Activated T-cell treated with anti-CD3 and anti-CD28 coated beads, Interleukin-2, amount 50 U/mL, for 72 hours (primary cell): ENCODE results near the gene DOCK9. TPM values are rescaled to one million over a fixed set of nuclear protein-coding genes. Genes with fewer than 3 reads are reported as not detected.

Experiments used
- ATAC-seq, 2 donors: fragments of 150-1000 bp; cut with Tn5 transposase; replicated peaks in 1 of 2; 2 replicates each; pipeline ENCODE4 v1.10.0; 2021; ENCODE audit warnings: moderate library complexity in 2 of 2, mild to moderate bottlenecking in 1 of 2
- DNase-seq, 2 donors: peaks; one replicate each; pipeline ENCODE4 v3.0.0; 2021 to 2022; ENCODE audit warnings: mixed read lengths in 1 of 2
- H3K27ac Mint-ChIP-seq: one replicate; pipeline ENCODE4 v1.8.0; 2022; ENCODE audit warnings: mild to moderate bottlenecking, moderate library complexity, mixed read lengths
- H3K27me3 Mint-ChIP-seq: one replicate; pipeline ENCODE4 v1.8.0; 2022; ENCODE audit warnings: low read depth, mixed read lengths
- H3K36me3 Mint-ChIP-seq, 2 donors: one replicate each; pipeline ENCODE4 v1.8.0; 2022; ENCODE audit warnings: mixed read lengths in 2 of 2, mild to moderate bottlenecking in 1 of 2; ENCODE audit not compliant: insufficient read depth in 2 of 2
- H3K4me1 Mint-ChIP-seq: one replicate; pipeline ENCODE4 v1.8.0; 2022; ENCODE audit warnings: low read depth, mixed read lengths
- H3K4me3 Mint-ChIP-seq, 2 donors: one replicate each; pipeline ENCODE4 v1.8.0; 2022; ENCODE audit warnings: mild to moderate bottlenecking in 2 of 2, mixed read lengths in 2 of 2, moderate library complexity in 2 of 2
- H3K9me3 Mint-ChIP-seq, 2 donors: one replicate each; pipeline ENCODE4 v1.8.0; 2022; ENCODE audit warnings: mixed read lengths in 2 of 2
- total RNA-seq, 2 donors: library from RNA; stranded (reverse); gene quantifications; one replicate each; pipeline ENCODE4 v1.2.3, GENCODE V29; 2022

DOCK9 gene
- total RNA-seq, 2 donors from 2014 or later, result 51.6 to 71.5 TPM

DNA sequence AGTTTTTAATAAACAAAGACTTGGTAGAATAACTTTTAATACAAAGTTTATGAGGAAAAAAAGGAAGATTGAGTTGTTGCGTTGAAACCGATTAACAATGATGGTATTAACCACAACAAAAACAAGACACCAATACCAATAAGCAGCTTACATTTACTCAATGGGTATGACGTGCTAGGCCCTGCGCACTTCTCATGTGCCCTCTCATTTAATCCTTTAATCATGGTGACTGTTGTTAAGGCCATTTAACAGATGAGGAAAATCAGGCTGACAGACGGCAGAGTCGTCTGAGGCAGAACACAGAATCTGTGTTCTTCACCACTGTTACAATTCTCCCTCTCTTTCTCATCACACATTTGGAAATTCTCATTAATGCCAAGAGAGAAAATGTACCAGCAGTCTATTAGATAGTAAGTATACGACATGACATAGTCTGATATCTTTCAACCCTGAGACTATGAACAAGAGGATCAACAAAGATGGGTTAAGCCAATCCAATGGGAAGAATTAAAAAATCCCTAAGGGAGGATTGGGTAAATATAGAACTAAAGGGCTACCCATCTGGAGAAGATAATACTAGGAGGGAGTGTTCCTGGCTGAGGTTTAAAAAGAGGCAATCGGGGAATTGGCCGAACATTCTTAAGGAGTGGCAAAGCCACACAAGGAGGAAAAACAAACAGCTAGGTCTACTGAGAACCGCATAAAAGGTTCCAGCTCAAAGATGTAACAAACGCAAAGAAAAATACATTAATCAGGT is 54.0 kb downstream of the DOCK9 start:
- H3K27me3 Mint-ChIP-seq, result no peaks in the 10 kb centered on the region
- H3K9me3 Mint-ChIP-seq, result no peaks in the 10 kb centered on the region

DNA sequence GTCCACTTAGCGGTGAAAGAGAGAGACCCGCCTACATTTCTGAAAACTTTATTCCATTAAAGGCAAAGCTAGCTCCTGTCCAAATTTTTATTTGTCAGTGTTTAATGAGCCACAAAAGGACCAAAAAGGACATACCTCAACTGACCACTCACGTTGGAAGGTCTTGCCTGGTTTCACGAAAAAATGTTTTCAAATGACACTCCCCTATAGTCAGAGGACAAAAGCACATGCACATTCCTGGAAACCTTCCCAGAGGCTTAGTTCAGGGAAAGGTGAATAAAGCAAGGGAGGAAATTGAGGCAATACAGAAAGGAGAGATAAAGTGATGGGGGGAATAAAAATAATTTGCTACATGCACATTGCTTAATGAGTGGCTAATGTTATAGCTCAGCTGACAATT is 55.6 kb downstream of the DOCK9 start:
- H3K4me1 Mint-ChIP-seq, result peaks cover 36% of the 10 kb centered on the region
- H3K4me3 Mint-ChIP-seq, result no peak overlapping the region
- H3K27me3 Mint-ChIP-seq, result no peaks in the 10 kb centered on the region
- ATAC-seq, result no peak
- DNase-seq, result no peak
- peaks cover 8 to 10% of the 10 kb centered on the region in 2 donors for H3K36me3 Mint-ChIP-seq
- H3K27ac Mint-ChIP-seq, result no peak overlapping the region
- H3K9me3 Mint-ChIP-seq, result no peaks in the 10 kb centered on the region

More for the DNA sequence above, 54.0 kb downstream of the DOCK9 start:
- no peak for DNase-seq
- H3K4me1 Mint-ChIP-seq, result peaks cover 23% of the 10 kb centered on the region
- H3K4me3 Mint-ChIP-seq, result no peak overlapping the region
- H3K27ac Mint-ChIP-seq, result no peak overlapping the region
- H3K36me3 Mint-ChIP-seq, result peaks cover 3 to 10% of the 10 kb centered on the region in 2 donors
- ATAC-seq, result no peak

DNA sequence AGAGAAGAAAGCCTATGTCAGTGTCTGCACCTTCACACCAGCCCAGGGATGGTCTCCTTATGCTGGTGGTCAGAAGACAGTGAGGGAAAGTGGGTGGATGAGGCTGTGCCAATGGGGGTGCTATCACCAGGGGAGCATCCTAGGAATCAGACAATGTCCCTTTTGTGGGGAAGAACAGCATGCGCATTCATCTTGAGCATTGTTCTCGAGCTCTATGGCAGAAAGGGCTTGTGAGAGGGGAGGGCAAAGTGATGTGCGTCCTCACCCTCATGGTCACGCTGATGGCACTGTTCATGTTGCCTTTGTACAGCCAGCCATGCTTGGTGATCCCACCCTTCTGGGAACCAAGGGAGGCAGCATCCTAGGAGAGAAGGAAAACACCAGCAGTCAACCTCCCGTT is 56.1 kb downstream of the DOCK9 start:
- H3K27ac Mint-ChIP-seq, result no peak overlapping the region
- peaks cover 8 to 10% of the 10 kb centered on the region in 2 donors for H3K36me3 Mint-ChIP-seq
- H3K27me3 Mint-ChIP-seq, result no peaks in the 10 kb centered on the region
- DNase-seq (no peak), ATAC-seq (no peak)
- H3K4me3 Mint-ChIP-seq, result no peak overlapping the region
- H3K4me1 Mint-ChIP-seq, result peaks cover 36% of the 10 kb centered on the region
- H3K9me3 Mint-ChIP-seq, result no peaks in the 10 kb centered on the region

DNA sequence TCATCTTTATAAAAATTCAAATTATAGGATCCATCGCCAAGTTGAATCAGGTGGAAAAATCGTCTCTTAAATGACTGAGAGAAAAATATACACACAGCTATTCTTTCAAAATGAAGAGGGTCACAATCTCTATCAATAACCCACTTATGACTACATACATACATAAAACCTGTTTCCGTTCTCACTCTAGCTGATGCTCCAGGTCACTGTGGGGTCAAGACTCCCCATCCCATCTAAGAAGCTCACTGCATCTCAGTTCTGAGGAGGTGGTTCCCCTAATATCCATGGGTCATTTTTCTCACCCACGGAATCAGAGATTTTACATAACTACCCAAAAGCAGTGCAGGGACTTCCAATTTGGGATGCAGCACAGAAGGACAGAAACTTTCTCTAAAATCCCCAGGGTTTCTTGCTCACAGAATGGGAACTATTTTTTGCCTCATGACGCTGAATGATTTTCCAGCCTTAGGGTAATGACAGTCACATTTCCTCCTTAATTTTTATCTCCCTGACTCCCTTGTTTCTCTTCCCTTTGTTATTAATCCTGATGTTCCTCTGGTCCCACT is 56.8 kb downstream of the DOCK9 start:
- DNase-seq (no peak), ATAC-seq (no peak)
- Mint-ChIP-seq H3K36me3 (peaks cover 8 to 10% of the 10 kb centered on the region in 2 donors), H3K27ac (no peak overlapping the region), H3K4me3 (no peak overlapping the region), H3K9me3 (no peaks in the 10 kb centered on the region), H3K27me3 (no peaks in the 10 kb centered on the region), H3K4me1 (peaks cover 40% of the 10 kb centered on the region)

DNA sequence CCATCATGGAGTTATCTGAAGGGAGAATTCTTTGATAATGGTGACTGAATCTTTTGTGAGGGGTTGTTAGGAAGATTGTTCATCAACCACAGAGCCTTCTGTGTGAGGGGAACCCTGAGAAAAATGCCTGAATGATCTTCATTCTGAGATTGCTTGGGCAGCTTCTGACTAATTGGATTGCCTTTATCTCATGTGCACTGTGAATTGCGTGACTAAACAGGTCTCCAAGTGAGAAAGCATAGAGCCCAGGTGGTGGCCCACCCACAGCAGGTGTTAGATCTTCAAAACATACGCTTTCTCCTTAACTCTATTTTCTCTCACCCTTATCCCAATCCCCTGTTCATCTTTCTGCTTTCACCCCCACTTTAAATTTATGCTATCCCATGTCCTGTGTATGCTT is 58.3 kb downstream of the DOCK9 start:
- Mint-ChIP-seq H3K27me3 (no peaks in the 10 kb centered on the region), H3K9me3 (no peaks in the 10 kb centered on the region)

DNA sequence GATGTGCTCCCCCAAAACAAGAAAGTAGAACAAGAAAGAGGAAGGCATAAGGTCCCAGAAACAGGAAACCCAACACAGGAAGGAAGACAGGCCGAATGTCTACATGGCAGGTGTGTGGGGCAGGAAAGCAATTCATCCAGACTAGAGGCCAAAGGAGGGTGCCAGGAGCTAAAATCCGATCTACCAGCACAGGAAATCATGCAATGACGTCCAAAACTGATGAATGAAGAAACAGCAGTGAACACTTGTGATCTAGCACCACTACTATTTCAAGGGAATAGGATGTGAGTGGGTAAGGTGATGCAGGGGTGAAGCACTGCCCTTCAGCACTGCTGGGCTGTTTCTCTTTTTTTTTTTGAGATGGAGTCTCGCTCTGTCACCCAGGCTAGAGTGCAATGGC is 59.1 kb downstream of the DOCK9 start:
- H3K27me3 Mint-ChIP-seq, result no peaks in the 10 kb centered on the region
- peaks cover 45% of the 10 kb centered on the region for H3K4me1 Mint-ChIP-seq
- ATAC-seq (no peak), DNase-seq (no peak)
- H3K27ac Mint-ChIP-seq, result peak overlapping the region; percentile 36
- peaks cover 10 to 11% of the 10 kb centered on the region in 2 donors for H3K36me3 Mint-ChIP-seq
- H3K9me3 Mint-ChIP-seq, result no peaks in the 10 kb centered on the region
- peak overlapping the region; percentile 20 to 52 for H3K4me3 Mint-ChIP-seq

More for the DNA sequence above, 58.3 kb downstream of the DOCK9 start:
- H3K36me3 Mint-ChIP-seq, result peaks cover 10 to 11% of the 10 kb centered on the region in 2 donors
- peak overlapping the region; percentile 33 for H3K27ac Mint-ChIP-seq
- peaks cover 46% of the 10 kb centered on the region for H3K4me1 Mint-ChIP-seq
- peak overlapping the region; percentile 20 to 28 for H3K4me3 Mint-ChIP-seq
- ATAC-seq (peak; percentile 94 to 96), DNase-seq (peak; percentile 34 to 64)

DNA sequence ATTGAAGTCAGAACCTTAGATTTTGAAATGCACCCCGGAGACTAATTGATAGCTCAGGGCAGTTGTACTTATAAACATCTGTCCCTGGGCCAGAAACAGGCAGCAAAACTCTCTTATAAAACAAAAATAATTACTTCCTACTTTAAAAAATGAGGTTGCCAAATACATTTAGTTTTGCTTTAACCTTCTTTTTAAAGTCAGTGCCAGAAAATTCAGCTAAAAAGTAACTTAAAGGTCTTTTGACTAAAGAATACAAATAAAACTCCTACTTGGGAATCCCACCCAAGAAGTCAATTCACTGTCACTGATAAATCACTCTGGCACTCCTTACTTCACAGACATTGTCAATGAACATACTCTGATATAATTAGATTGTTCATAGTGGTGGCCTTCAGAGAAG is 60.7 kb downstream of the DOCK9 start:
- Mint-ChIP-seq H3K27ac (no peak overlapping the region), H3K9me3 (no peaks in the 10 kb centered on the region), H3K27me3 (no peaks in the 10 kb centered on the region), H3K4me1 (peaks cover 45% of the 10 kb centered on the region), H3K36me3 (peaks cover 8 to 11% of the 10 kb centered on the region in 2 donors), H3K4me3 (no peak overlapping the region)
- DNase-seq (no peak), ATAC-seq (no peak)

DNA sequence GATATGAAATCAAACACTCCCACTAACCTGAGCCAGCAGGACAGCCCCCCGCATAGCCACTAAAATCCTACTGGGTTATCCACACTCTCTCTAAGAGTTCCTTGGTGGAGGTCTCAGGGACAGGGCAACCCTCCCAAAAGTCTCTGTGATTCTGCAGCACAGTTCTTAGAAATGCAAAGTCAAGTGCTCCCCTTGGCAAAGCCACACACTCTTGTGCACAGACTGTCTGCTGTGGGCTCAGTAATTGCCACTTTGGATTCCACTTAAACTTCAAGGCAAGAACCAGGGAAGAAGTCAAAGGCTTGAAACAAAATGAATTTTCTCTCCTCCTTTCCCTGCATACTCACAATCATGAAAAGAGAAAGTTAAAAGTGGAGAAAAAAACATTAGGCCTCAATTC is 61.5 kb downstream of the DOCK9 start:
- Mint-ChIP-seq H3K36me3 (peaks cover 2 to 9% of the 10 kb centered on the region in 2 donors), H3K4me3 (no peak overlapping the region), H3K9me3 (no peaks in the 10 kb centered on the region), H3K27me3 (no peaks in the 10 kb centered on the region), H3K27ac (no peak overlapping the region), H3K4me1 (peaks cover 45% of the 10 kb centered on the region)
- no peak for DNase-seq
- ATAC-seq, result no peak

DNA sequence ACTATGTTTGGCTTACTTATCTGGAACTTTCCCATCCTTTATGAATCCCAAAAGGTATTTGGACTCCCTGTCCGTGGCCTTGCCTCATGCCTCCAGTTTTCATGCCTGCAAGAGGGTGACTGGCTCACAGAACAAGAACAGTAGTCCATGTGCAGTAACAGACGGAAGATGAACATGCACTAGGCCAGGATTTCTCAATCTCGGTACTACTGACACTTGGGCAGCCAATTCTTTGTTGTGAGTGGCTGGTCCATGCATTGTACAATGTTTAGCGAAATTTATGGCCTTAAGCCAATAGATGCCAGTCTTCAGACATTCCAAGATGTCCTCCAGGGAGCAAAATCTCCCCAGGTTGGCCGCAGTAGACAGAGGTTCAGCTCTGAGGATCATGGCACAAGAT is 61.9 kb downstream of the DOCK9 start:
- H3K27me3 Mint-ChIP-seq, result no peaks in the 10 kb centered on the region
- no peak for DNase-seq
- H3K36me3 Mint-ChIP-seq, result peaks cover 2 to 8% of the 10 kb centered on the region in 2 donors
- H3K27ac Mint-ChIP-seq, result no peak overlapping the region
- no peaks in the 10 kb centered on the region for H3K9me3 Mint-ChIP-seq
- no peak overlapping the region for H3K4me3 Mint-ChIP-seq
- no peak for ATAC-seq
- H3K4me1 Mint-ChIP-seq, result peaks cover 48% of the 10 kb centered on the region

DNA sequence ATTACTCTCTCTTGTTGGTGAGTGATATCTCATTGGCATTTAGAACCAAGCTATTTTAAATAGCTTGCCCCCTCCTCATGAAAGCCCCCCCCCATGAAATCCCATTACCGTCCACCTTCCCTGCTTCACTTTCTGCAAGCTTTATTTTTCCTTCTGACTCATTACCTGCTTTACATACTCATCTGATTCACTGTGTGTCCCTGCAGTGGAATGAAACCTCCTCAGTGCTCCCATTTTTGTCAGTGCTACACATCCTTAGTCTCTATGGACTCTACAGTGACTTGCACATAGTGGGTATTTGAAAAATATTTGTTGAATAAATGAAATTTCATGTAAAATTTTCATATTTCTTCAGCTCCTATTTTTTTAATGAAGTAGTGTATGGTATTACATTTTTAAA is 62.3 kb downstream of the DOCK9 start:
- Mint-ChIP-seq H3K27ac (no peak overlapping the region), H3K4me1 (peaks cover 51% of the 10 kb centered on the region)

DNA sequence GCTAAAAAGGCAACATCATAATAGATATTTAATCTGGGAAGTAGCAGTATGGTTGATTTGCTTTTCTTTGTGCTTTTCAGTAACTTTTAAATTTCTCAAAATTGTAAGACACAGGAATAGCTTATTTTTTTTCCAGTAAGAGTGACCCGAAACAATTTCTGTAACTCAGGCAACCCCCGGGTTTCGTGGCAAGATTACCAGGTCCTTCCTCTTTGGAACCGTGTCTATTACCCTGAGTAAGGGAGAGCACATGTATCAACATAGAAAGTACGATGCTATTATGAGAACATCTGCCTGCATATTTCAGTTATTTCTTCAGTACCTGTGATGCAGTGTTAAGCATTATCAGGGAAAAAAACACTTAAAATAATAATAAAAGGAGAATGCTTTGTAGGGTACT is 64.1 kb downstream of the DOCK9 start:
- H3K27ac Mint-ChIP-seq, result no peak overlapping the region
- H3K4me3 Mint-ChIP-seq, result no peak overlapping the region
- DNase-seq, result no peak
- peaks cover 2 to 7% of the 10 kb centered on the region in 2 donors for H3K36me3 Mint-ChIP-seq
- no peaks in the 10 kb centered on the region for H3K27me3 Mint-ChIP-seq
- H3K4me1 Mint-ChIP-seq, result peaks cover 51% of the 10 kb centered on the region
- no peak for ATAC-seq
- no peaks in the 10 kb centered on the region for H3K9me3 Mint-ChIP-seq

More for the DNA sequence above, 62.3 kb downstream of the DOCK9 start:
- DNase-seq, result no peak
- no peak overlapping the region for H3K4me3 Mint-ChIP-seq
- ATAC-seq, result no peak
- no peaks in the 10 kb centered on the region for H3K9me3 Mint-ChIP-seq
- H3K36me3 Mint-ChIP-seq, result peaks cover 2 to 8% of the 10 kb centered on the region in 2 donors
- no peaks in the 10 kb centered on the region for H3K27me3 Mint-ChIP-seq

DNA sequence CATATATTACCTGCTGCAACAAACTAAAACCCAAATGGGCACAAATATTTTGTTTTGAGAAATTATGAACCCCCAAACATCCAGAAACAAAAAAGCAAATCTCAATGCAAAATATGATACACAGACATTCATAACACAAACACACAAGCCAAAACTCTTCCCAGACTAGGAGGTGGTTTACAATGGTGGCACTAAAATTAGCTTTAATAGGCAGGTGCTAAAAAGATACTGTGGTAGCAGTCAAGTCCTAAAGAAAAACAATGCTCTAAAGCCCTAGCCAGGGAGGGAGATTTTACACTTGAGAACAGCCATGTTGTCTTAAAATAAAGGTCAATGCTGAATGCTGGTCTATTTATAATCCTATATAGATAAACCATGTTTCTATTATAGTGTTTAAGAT is 65.0 kb downstream of the DOCK9 start:
- Mint-ChIP-seq H3K27me3 (no peaks in the 10 kb centered on the region), H3K4me3 (no peak overlapping the region), H3K36me3 (peaks cover 0 to 3% of the 10 kb centered on the region in 2 donors), H3K4me1 (peaks cover 43% of the 10 kb centered on the region), H3K9me3 (no peaks in the 10 kb centered on the region), H3K27ac (no peak overlapping the region)
- DNase-seq (no peak), ATAC-seq (no peak)

DNA sequence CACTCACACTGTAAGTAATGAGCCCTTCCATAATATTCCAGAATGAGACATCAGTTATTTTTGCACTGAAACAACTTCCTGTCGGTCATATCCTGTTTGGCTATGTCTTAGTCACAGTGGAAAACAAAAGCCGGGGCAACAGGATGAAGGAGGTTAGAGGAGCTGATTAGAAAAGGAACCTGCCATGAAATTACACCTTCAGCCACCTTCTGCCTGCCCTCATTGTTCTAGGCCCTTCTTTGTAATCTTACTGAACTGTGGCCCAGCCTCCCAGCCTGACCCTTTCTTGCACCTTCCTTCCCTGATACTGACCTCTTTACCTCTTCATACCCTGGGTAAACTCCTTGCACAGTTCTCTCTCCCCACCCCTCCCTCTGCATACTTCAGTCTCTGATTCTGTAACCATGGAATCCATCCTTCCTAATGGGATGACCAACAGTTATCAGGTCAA is 67.3 kb downstream of the DOCK9 start:
- peaks cover 35% of the 10 kb centered on the region for H3K4me1 Mint-ChIP-seq

More for the DNA sequence above, 67.3 kb downstream of the DOCK9 start:
- peak overlapping the region; percentile 42 to 64 for H3K4me3 Mint-ChIP-seq
- no peaks in the 10 kb centered on the region for H3K9me3 Mint-ChIP-seq
- H3K36me3 Mint-ChIP-seq, result peaks cover 0 to 3% of the 10 kb centered on the region in 2 donors
- ATAC-seq, result peak; percentile 87 to 91
- peak; percentile 33 to 47 for DNase-seq
- H3K27me3 Mint-ChIP-seq, result no peaks in the 10 kb centered on the region
- peak overlapping the region; percentile 97 for H3K27ac Mint-ChIP-seq
